Muscle of arm (tissue), 12 donors: ENCODE data around the gene SDK2. TPM values are rescaled to one million over a fixed set of nuclear protein-coding genes. Genes with fewer than 3 reads are reported as not detected.

Source experiments
- DNase-seq: peaks from one replicate; pipeline ENCODE4 v3.0.0-alpha.2; 2013
- polyA plus RNA-seq, 12 donors: library from polyadenylated mRNA; unstranded; fragments of 120-200 nt; gene quantifications; one replicate each; pipeline ENCODE4 v1.2.1, GENCODE V29; 2013; ENCODE audit not compliant: insufficient read length in 12 of 12

SDK2 gene
- polyA plus RNA-seq, 12 donors, result 14.0 to 38.3 (median 28.7) TPM

DNA sequence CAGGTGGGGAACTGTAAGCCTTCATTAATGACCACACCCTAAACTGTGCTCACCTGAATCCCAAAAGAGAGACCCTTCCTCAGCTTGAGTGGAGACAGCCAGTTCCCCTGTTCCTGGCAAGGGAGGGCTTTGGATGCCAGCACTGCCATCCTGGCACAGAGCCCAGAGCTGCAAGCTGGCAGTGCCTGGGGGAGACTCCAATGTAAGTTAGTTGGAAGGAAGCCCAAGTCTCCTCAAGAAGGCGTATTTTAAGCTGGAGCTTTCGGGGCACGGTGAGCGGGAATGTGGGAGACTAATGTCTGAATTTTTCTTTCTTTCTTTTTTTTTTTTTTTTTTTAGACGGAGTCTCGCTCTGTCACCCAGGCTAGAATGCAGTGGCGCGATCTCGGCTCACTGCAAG is 337.1 kb downstream of the SDK2 start:
- no peak for DNase-seq

DNA sequence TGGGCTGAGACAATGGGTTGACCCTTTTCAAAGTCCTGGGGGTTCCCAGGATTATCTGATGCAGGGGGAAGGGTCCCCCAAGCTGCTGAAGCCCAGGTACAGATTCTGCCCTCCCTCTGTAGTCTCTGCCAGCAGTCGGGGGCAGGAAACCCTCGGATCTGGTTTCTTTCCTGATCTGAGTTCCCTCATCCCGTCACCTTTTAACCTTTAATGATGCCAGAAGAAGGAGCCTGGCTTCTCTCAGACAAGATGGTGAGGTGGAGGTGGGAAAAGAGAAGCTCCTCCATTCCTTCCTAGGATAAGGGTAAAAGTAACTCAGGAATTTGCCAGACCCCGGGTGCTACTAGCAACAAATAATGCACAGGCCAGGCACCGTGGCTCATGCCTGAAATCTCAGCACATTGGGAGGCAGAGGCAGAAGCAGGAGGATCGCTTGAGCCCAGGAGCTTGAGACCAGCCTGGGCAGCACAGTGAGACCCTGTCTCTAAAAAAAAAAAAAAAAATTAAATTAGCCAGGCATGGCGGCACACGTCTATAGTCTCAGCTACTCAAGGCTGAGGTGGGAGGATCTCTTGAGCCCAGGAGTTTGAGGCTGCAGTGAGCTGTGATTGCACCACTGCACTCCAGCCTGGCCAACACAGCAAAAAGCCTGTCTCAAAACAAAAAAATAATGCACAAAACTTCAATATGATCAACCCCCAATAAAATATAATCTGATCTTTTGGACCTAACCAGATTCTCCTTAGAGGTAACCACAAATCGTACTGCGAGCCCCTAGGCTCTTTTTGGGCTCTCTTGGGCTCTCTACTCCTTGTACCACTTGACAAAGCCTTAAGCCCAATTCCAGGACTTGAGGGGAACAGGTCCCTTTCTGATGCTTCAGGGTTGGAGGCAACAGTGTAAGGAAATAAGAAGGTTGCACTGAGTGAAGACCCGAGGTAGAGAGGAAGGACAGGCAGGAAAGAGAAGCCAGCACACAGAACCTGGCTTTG is 338.1 kb downstream of the SDK2 start:
- no peak for DNase-seq

DNA sequence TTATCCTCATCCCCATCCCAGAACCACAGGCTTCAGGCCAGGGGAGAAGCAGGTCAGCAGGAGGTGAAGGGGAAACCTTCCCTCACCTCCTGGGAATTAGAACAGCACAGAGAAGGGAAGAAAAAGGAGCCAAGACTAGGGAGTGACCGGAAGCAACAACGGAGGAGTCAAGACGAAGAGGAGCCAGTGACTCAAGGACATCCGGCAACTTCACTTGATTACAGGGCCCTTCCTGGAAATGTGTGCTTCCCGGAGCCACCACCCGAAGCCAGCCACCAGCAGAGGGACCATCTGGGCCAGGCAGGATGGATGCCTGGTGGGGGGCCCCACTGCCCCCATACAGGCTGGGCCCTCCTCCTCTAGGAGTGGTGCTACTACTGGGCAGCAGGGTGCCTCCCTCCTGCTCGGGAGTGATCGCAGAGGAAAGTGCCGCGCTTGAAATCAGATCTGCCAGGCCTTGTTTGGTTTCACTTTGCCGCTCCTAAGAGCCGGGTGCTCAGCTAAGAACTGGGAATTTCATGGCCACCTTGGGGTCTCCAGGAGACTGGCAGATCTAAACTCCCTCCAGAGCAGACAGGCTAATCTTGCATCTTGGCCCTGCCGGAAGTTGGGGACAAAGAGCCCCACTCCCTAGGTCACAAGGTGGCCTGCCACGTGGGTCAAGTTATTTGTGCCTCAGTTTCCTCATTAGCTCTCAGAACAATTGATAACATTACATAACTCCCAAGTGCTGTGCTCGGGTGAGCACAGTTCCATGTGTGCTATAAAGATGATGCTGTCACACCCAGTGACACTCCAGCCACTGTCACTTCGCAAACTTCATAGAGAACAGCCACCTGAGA is 339.1 kb downstream of the SDK2 start:
- peak; percentile 66 for DNase-seq

DNA sequence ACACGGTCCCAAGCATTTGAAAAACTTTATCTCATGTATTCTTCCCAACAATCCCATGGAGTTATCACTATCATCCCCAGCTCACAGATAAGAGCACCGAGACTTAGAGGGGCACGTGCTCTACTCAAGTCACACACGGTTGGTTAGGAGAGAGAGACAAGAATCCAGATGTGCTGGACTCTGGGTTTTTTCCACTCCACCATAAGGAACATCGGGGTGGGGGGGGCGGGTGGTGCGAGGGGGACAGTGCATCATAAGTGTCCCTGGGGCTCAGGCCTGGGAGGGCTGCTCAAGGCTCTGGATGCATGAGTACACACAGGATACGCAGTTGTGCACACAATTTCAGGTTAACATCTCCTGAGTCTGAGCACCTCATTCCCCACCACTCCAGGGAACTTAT is 339.8 kb downstream of the SDK2 start:
- peak; percentile 41 for DNase-seq

DNA sequence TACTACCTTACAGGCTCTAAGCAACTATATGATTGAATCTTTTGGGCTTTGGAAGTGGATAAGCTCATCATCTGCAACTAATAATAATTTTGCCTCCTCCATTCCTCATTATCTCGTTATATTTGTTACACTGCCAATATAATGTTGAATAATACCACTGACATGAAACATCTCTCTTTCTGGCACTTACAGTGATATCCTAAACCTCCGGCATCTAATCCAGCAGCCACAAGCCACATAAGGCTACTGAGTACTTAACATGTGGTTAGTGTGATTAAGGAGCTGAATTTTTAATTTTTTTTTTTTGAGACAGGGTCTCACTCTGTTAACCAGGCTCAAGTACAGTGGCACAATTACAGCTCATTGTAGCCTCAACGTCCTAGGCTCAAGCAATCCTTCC is 342.1 kb downstream of the SDK2 start:
- no peak for DNase-seq

DNA sequence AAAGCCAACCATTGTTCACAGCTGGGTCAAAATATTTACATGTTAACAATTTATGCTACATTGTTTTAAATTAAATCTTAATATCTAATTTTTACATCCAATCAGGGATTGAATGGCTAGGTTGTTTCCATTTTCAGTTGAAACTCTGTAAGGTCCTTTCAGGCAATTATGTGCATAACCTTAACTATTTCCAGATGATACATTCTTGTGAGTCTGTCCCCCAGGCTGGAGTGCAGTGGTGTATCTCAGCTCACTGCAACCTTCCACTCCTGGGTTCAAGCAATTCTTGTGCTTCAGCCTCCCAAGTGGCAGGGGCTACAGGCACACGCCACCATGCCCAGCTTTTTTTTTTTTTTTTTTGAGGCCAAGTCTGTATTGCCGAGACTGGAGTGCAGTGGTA is 342.9 kb downstream of the SDK2 start:
- no peak for DNase-seq

DNA sequence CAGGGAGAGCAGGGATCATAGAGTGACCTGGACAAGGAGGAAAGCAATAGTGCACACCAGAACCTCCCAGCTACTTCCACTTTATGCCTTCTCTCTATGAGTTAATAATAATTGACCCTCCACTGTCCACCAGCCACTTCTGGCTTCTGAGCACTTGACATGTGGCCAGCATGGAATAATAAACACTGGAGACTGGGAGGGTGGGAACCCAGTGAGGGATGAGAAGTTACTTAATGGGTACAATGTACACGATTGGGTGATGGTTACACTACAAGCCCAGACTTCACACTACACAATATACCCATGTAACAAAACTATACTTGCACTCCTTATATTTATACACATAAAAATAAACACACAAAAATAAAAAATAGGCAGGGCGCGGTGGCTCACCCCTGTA is 343.9 kb downstream of the SDK2 start:
- DNase-seq, result no peak

DNA sequence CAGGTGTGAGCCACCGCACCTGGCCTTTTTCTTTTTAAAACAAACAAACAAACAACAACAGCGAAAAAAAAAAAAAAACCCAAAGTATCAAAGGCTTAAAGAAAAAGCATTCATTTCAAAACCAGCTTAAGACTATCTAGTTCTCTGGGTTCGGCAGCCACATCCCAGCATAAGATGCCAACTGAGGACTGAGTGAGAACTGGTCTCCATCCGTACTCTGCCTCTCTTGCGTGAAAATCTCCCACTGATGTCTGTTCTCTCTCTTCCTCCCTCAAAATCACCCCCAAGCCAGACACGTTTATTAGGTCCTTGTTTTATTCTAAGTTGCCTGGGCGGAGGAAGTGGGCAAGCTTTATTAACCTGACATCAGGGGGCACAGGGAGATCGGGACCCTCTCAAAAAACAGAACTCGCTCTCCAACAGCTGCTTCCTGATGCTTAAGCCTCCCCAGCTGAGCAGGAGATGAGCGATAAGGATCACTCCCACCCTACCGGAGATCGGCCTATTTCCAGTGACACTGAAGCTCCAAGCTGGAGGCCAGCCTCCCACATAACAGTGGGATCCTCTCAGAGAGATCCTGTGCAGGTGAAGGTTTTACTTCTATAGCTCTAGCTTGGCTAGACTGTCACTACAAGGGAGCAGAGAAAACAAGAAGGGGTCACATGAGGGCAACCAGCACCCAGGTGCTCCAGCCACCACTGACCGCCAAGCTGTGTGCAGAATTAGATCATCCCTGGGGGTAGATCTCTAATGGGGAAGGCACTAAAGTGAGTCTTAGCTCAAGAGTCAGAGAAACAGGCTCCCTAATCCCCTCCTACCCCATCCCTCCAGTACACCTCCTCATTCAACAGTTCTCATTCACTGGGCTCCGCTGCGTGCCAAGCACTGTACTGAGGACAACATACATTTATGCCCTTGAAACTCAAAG is 346.0 kb downstream of the SDK2 start:
- no peak for DNase-seq

DNA sequence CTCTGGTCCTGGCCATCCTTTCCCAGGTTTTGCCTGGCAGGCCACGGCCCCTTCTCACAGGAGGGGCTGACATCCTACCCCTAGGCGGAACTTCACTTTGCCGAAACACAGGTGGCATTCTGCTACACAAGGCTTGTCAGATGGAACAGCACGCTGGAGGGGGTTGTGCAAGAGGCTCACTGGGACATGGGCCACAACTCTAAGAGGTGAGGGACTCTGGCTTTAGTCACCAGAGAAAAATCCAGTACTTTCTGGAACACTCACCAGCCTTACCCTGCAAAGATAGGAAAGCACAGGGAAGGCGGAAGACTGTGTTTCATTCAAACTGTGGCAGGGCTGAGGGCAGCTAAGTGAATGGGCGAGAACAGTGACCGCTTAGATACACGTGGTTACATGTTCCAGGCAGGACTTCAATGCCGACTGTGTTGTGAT is 350.7 kb downstream of the SDK2 start:
- DNase-seq, result no peak

DNA sequence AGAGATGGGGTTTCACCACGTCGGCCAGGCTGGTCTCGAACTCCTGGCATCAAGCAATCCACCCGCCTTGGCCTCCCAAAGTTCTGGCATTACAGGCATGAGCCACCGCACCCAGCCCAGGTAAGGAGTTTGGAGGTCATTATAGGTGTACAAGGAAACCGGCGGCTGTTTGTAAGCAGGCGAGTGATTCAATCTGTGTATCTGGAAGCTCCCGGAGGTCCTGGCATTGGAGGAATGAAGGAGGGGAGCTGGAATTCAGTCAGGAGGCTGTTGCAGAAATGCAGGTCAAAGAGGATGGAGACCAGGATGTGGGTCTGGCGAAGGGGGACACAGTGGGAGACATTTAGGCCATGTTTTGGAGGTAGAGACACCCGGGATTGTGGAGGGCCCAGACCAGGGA is 351.2 kb downstream of the SDK2 start:
- no peak for DNase-seq

DNA sequence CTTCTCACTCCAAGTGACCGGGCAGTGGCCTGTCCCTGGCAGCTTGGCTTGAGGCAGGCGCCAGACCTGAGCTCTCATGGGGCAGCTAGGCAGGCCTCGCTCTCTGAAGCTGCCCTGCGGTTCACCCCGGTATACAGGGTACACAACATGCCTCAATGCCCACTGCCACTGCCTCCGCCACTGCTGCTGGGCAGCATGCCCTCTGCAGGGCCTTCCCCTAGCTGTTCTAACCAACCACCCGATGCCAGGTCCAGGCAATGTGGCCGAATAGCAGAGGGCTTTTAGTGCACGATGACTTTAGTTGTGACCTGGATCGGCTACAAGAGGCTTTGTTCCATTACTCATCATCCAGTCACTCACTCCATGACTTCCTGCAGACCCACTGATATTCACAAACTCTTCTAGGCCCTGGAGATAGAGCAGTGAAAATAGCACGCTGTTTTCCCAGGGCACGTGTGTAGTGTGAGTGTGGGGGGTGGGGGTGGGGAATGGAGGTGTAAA is 352.2 kb downstream of the SDK2 start:
- no peak for DNase-seq

DNA sequence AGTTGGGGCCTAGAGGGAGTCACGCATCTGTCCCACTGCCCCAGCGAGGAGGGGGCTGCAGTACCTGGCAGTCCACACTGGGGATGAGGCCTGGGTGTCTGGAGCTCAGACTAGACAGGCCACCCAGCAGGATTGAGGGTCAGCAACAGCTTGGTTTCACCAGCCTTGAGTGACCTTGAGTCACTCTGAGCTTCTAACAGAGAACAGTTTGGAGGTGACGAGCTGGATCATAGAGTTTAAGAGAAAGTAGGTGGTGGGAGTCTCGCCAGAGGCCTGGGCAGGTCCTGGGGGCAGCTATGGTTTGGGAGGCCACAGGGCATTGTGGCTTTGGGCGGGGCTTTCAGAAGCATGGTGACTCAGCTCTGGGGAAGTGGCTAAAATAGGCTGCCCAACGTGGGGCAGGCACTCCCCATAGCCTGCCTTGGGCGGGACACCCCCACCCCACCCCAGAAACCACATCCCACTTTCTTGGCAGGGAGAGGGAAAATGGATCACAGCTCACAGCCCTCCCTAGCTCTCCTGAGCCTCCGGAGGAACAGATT is 352.9 kb downstream of the SDK2 start:
- no peak for DNase-seq

DNA sequence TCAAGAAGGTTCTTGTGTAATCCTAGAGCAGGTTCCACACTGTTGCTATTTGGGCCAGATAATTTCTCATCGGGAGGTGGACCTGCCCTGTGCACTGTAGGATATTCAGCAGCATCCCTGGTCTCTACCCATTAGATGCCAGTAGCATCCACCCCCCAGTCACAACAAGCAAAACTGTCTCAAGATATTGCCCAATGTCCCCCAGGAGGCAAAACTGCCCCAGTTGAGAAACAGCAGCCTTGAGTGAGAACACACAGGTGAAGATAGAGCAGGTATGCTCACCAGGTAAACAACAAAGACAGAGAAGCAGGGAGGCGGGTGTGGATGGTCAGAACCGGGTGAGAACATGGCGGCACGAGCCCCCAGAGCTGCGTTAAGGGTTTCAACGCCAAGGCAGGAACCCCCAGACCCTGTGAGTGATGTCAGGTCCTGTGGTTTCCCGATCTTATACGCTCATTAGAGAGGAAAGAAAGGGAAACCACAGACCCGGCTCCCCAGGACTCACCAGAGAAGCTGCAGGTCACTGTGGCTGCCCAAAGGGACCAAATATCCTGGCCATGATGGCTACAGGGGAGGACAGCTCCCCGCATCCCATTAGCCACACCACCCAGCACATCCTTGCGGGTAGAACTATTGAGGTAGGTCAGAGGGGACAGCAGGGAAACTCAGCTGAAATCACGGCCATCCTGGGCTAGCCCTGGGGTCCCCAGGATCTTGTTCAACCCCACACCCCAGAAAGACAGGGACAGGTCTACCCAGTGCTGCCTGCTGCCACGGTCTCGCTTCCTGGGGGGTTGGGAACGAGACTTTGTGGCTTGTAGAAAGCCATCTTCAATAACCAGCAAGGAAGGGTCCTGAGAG is 353.6 kb downstream of the SDK2 start:
- DNase-seq, result no peak

DNA sequence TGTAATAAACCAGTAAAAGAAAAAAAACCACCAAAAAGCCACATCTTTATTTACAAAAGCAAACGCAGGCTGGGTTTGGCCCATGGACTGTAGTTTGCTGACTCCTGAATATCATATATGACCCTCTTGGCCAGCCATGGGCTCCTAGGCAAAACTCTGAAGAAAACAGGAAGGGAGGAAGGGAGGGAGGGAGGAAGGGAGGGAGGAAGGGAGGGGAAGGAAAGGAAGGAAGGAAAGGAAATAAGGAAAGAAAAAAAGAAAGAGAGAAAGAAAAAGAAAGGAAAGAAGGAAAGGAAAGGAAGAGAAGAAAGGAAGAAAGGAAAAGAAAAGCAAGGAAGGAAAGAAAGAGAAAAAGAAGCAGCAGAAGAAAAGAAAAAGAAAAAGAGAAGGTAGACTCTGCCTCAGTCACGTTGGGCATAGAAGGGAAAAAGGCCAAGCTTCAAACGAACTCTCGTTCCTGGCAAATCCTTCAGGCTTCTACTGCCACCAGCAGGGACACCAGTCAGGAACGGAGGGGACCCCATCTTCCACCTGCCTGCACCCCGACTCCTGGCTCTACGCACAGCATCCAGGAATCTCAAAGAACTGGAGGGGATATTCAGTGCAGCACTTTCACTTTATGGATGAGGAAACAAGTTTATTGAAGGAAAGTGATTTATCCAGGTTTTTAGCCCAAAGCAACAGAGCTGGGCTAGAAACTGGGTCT is 354.5 kb downstream of the SDK2 start:
- DNase-seq, result no peak

DNA sequence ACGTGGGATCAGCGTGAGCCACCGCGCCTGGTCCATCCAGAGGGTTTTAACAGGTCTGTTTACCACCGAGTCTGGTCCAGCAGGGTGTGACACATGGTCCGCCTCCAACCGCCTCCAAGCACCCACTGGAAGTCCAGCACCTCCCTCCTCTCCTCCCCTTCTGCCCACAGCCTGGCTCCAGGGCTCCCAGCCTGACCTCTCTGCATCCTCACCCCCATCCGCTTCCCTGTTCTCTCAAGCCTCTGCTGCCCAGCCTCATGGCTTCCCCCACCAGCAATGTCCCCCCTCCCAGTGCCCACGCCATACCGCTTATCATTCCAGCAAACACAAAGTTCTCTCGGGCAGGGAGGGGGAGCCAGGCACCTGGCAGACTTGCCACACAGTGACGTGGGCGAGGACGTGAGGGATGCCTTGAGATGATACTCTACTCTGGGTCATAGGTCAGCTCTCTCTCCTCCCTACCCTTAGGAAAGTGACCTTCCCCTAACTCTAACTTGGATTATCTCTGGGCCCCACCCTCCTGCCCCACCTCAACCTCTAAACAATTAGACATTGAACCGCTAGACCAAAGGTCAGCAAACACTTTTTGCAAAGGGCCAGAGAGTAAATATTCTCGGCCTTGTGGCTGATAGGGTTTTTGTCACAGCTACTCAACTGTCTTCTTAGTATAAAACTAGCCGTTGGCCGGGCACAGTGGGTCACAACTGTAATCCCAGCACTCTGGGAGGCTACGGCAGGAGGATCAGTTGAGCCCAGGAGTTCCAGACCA is 355.5 kb downstream of the SDK2 start:
- DNase-seq, result no peak

DNA sequence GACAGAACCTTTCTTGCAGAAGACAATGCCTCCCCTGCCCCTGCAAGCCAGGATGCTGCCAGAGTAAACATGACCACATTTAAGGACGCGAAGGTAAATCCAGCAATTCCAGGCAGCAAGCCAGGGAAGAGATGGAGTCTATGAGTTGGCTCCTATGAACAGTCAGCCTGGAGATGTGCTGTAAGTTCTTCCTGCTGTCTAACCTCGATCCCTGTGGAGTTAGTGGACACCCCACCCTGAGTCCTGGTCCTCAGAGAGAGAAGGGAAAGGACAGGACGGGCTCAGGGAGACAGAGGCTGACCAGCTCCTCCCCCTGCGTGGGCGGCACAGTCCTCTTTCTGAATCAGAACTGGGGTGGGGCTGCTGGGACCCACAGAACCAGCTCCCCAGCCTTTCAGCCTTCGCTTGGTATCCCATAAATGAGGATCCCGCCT is 357.4 kb downstream of the SDK2 start:
- DNase-seq, result no peak

DNA sequence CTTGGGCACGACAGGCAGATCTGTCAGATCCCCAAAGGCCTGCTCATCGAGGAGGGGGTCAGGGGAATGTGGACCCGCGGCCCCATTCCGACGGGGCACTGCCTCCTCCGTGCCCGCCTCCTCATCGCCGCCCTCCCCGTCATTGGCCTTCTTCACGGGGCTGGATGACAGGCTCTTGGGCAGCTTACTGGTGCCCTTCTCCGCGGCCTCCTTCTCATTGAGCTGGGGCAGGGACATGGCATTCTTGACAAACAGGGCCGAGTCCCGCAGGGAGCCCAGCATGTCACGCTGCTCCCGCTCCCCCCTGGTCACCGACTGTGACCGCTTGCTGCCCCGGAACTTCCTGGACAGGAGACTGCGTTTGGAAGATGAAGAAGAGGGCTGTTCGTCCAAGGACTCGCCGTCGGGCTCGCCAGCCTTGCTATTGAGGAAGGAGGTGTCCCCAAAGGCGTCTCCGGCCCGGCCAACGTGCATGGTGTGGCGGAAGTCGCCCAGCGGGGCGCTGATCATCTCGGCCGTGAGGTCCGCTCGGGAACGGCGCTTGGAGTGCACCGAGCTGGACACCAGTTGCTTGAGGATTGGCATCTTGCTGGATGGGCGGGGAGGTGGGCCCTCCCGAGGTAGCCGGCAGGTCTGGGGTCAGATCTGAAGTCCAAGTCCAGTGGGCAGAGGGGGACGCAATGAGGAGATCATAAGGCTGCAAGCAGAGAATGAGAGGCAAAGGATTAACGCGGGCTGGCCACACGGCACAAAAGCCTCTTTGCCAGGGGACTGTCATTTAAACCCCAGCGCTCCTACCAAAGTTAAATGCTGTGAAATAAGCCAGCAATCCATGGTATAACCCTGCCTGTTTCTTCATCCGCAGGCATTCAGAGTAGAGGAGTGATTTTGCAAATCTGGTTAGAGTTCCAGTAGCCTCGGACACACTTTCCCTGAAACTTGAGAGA is 358.1 kb downstream of the SDK2 start:
- no peak for DNase-seq

DNA sequence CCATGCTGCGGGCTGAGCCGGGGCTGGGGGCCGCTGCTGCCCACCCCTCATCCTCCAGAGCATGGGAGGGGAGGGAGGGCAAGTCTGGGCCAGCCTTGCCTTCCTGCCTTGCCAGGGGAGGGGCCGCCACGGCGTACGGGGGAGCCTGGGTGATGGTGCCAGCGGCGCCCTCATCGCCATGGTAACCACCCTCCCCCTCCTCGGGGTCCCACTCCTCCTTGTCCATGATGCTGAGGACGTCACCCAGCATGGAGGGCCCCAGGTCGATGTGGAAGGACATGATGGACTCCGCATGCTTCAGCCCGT is 358.7 kb downstream of the SDK2 start:
- DNase-seq, result no peak
